Mucosa of stomach (tissue), 1 donor: ENCODE data around the gene EFR3B.
"Not testable (repeated sequence)": the region's sequence is repeated elsewhere in the genome, so short reads cannot be mapped to it uniquely, and the experiment has no call there.

Source experiments
- H3K27me3 ChIP-seq: one replicate; pipeline ENCODE4 v1.7.0; 2013; ENCODE audit warnings: mild to moderate bottlenecking, low read length; ENCODE audit not compliant: control insufficient read depth, insufficient read depth
- H3K36me3 ChIP-seq: one replicate; pipeline ENCODE4 v1.7.0; 2013; ENCODE audit warnings: low read length; ENCODE audit not compliant: control insufficient read depth, insufficient read depth
- H3K4me1 ChIP-seq: one replicate; pipeline ENCODE4 v1.7.0; 2013; ENCODE audit warnings: mild to moderate bottlenecking, low read length; ENCODE audit not compliant: control insufficient read depth, insufficient read depth
- H3K4me3 ChIP-seq: one replicate; pipeline ENCODE4 v1.7.0; 2013; ENCODE audit warnings: low read length
- H3K9ac ChIP-seq: one replicate; pipeline ENCODE4 v1.7.0; 2013; ENCODE audit warnings: mild to moderate bottlenecking, low read length, moderate library complexity
- H3K9me3 ChIP-seq: one replicate; pipeline ENCODE4 v1.7.0; 2013; ENCODE audit warnings: mild to moderate bottlenecking, low read length, moderate library complexity; ENCODE audit not compliant: control insufficient read depth
- donor health status: Pancreatic carcinoma.

EFR3B gene

DNA sequence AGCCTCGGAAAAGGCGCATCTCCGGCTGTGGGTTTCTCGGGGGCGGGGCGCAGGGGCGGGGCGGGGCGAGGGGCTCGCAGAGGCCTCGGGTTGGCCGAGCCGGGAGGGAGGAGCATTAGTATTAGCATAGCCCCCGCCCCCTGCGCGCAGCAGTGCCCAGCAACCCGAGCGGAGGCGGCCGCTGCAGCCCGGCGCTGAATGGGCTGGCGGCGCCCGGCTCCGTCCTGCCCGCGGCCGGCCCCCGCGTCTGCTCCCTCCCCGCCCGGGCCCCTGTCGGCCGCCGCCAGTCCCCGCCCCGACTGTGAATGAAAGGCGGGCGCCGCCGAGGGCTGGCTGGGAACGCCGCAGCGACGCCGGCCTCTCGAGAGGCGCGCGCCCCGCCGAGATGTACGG, at the start of gene EFR3B:
TSS of gene EFR3B (plus strand) at position 149 of the 393 bp plus-strand sequence. CDS start at position 386, 237 bp downstream.
- peaks cover 11% of the 10 kb centered on the region for H3K4me1 ChIP-seq
- no peaks in the 10 kb centered on the region for H3K36me3 ChIP-seq
- peaks cover 13% of the 10 kb centered on the region for H3K27me3 ChIP-seq
- peak within 1 kb of the TSS; percentile 60 for H3K4me3 ChIP-seq
- H3K9me3 ChIP-seq = no peaks in the 10 kb centered on the region
- peak within 1 kb of the TSS; percentile 62 for H3K9ac ChIP-seq

DNA sequence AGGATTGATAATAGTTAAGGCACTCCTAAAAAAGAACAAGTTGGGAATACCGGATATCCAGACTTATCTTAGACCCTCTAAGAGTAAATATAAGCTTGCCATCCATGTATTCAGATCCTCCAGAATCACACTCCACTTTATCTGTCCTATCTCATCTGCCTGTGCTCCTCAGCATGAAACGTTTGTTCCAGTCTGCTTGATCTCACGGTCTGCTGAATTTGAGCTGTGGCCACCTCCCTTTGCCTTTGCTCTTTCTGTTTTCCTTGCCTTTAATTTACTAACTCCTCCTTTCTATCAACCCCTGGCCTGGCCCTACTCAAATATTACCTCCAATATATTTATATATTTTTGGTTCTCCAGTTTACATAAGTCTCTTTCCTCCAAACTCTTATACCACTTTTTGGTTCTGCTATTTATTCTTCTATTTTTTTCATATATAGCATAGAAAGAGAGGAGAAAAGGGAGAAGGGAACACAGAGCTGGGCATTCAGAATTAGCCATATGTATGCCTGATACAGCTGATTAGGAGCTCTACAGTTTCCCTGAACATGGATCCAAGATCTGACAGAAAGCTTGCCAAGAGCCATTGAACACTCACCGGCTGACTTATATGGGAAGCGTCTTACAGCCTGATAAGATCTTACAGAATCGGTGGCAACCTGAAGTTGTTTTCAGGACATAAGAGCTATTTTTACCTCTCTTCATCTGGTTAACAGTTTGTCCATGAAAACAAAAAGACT, 48.3 kb upstream of the EFR3B start:
- H3K9me3 ChIP-seq = no peaks in the 10 kb centered on the region
- no peaks in the 10 kb centered on the region for H3K4me1 ChIP-seq
- H3K9ac ChIP-seq = no peak overlapping the region
- no peaks in the 10 kb centered on the region for H3K36me3 ChIP-seq
- no peaks in the 10 kb centered on the region for H3K27me3 ChIP-seq
- H3K4me3 ChIP-seq = no peak overlapping the region

DNA sequence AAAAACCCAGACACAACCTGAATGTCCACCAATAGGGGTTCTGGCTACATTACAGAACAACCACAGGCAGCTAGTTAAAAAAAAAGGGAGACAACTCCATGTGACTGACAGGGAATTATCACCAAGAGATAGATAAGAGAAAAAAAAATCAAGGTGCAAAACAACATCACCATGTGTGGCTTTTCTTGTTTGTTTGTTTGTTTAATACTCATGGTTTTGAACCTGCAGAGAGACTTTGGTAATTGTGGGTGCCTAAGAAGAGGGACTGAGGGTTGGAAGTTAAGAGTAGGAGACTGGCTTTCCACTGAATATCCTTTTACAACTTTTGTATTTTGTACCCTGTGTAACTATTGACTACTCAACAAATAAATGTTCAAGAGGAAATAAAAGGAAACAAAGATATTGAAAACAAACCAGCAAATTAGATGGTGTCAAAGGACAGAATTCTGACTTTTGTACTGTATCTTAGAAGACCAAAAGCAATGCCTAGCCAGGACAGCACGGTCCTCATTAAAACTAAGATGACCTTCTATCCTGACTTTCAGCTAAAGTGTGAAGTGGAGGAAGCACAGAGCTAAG, 47.6 kb upstream of the EFR3B start:
- no peaks in the 10 kb centered on the region for H3K27me3 ChIP-seq
- no peaks in the 10 kb centered on the region for H3K36me3 ChIP-seq
- H3K9ac ChIP-seq = no peak overlapping the region
- no peak overlapping the region for H3K4me3 ChIP-seq
- no peaks in the 10 kb centered on the region for H3K9me3 ChIP-seq
- no peaks in the 10 kb centered on the region for H3K4me1 ChIP-seq

DNA sequence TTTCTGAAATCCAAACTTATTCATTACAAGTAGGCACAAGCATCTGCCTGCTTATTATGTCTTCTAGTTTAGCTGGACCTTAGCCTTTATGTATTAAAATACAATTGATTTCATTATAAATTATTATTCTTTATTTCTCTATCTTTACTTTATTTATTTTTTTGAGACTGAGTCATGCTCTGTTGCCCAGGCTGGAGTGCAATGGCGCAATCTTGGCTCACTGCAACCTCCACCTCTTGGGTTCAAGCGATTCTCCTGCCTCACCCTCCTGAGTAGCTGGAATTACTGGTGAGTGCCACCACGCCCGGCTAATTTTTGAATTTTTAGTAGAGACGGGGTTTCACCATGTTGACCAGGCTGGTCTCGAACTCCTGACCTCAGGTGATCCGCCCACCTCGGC, 42.8 kb upstream of the EFR3B start:
- not testable (repeated sequence) for H3K4me1 ChIP-seq, H3K4me3 ChIP-seq, H3K9ac ChIP-seq, H3K9me3 ChIP-seq, H3K27me3 ChIP-seq, H3K36me3 ChIP-seq

- Histone ChIP-seq H3K9ac (no peak overlapping the region), H3K4me1 (no peaks in the 10 kb centered on the region), H3K4me3 (no peak overlapping the region), H3K27me3 (peaks cover 4% of the 10 kb centered on the region), H3K36me3 (no peaks in the 10 kb centered on the region), H3K9me3 (no peaks in the 10 kb centered on the region)
Measured at GRCh38 chr2:25000036-25000435, 41.8 kb upstream of the EFR3B start.

GRCh38 chr2:25000503-25001324, 41.2 kb upstream of the EFR3B start:
- no peaks in the 10 kb centered on the region for H3K36me3 ChIP-seq
- no peaks in the 10 kb centered on the region for H3K4me1 ChIP-seq
- no peak overlapping the region for H3K9ac ChIP-seq
- H3K27me3 ChIP-seq = peaks cover 4% of the 10 kb centered on the region
- H3K9me3 ChIP-seq = no peaks in the 10 kb centered on the region
- H3K4me3 ChIP-seq = no peak overlapping the region

DNA sequence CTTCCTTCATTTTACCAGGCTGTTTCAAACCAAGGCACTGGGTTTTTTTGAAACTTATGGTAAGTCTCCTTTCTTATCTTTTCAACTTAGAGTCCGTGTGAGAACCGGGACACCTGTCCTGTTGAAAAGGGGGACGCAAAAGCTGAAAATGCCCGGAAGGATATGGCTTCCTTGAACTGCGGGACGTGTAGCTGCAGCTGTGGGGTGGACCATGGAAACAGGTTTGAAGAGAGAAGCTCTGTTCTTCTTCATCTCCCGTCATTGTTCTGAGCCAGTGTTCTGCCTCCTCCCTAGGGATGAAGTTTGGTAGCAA, 40.6 kb upstream of the EFR3B start:
- peaks cover 4% of the 10 kb centered on the region for H3K27me3 ChIP-seq
- no peaks in the 10 kb centered on the region for H3K9me3 ChIP-seq
- no peak overlapping the region for H3K9ac ChIP-seq
- no peaks in the 10 kb centered on the region for H3K36me3 ChIP-seq
- no peak overlapping the region for H3K4me3 ChIP-seq
- H3K4me1 ChIP-seq = no peaks in the 10 kb centered on the region

DNA sequence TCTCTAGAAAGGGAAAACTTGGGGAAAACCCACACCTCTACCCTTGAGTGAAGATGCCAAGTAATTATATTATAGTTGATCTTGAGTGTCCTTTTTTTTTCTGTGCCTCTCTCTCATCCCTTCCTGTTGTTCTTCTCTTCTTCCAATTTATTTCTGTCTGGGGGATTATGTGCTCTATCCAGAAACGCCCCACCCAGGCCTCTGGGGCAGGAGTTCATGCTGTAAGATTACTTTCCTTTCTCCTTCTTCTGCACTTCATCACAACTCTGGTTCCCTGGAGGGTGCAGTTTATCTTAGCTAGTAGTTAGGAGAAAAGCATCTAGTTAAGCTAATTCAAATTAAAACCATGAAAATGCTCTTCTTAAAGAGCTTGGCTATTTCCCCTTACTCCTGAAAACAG, 39.8 kb upstream of the EFR3B start:
- Histone ChIP-seq H3K36me3 (no peaks in the 10 kb centered on the region), H3K27me3 (peaks cover 4% of the 10 kb centered on the region), H3K4me3 (no peak overlapping the region), H3K9ac (no peak overlapping the region), H3K9me3 (no peaks in the 10 kb centered on the region), H3K4me1 (no peaks in the 10 kb centered on the region)

- Histone ChIP-seq H3K4me3 (no peak overlapping the region), H3K36me3 (no peaks in the 10 kb centered on the region), H3K9ac (no peak overlapping the region), H3K4me1 (no peaks in the 10 kb centered on the region), H3K27me3 (no peaks in the 10 kb centered on the region), H3K9me3 (no peaks in the 10 kb centered on the region)
Measured at GRCh38 chr2:25009954-25010353, 31.9 kb upstream of the EFR3B start.

- H3K4me3 ChIP-seq, H3K9me3 ChIP-seq, H3K36me3 ChIP-seq, H3K9ac ChIP-seq, H3K4me1 ChIP-seq, H3K27me3 ChIP-seq: not testable (repeated sequence)
Measured at GRCh38 chr2:25011342-25011741, 30.5 kb upstream of the EFR3B start.

DNA sequence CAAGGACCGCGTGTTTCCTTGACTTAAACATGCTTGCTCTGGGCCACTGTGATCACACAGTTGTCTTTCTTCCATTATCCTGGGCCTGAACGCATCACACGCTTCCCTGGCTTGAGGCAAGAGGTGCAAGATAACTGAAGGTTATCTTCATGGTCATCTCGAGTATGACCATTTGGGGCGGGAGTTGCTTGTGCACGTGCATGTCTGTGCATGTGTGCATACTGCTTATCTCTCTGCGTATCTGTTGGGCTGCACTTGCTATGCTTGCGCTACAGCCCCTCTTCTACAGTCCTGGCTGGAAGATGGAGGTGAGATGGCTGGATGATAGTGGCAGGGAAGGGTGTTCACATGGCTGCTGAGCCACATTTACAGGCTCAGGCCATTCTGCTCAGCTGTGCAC, 27.2 kb upstream of the EFR3B start:
- Histone ChIP-seq H3K4me3 (no peak overlapping the region), H3K9ac (no peak overlapping the region), H3K27me3 (no peaks in the 10 kb centered on the region), H3K36me3 (no peaks in the 10 kb centered on the region), H3K4me1 (no peaks in the 10 kb centered on the region), H3K9me3 (no peaks in the 10 kb centered on the region)

- Histone ChIP-seq H3K9ac (no peak overlapping the region), H3K9me3 (no peaks in the 10 kb centered on the region), H3K27me3 (no peaks in the 10 kb centered on the region), H3K4me3 (no peak overlapping the region), H3K36me3 (no peaks in the 10 kb centered on the region), H3K4me1 (no peaks in the 10 kb centered on the region)
Measured at GRCh38 chr2:25018681-25019080, 23.2 kb upstream of the EFR3B start.
